ENCODE measurements around the gene MED13L. TPM values are rescaled to one million over a fixed set of nuclear protein-coding genes. Genes with fewer than 3 reads are reported as not detected.

Gene MED13L
- total and polyA plus RNA-seq, 2 of the 8 experiments (the other 6 are each of a cell fraction or from before 2014, with no cell fraction given): 15.9 to 51.7 TPM

GRCh38 chr12:116138781-116139180 lies 138.7 kb downstream of the MED13L start:
- Histone ChIP-seq H4K8ac (ENCODE audit: extremely low read depth, insufficient read depth, low read length) (no peak overlapping the region), H2BK5ac (ENCODE audit: low read depth, low read length) (no peak overlapping the region), H3K27ac (ENCODE audit: low read depth, low read length) (no peak overlapping the region), H2BK20ac (ENCODE audit: low read length) (no peak overlapping the region), H4K5ac (ENCODE audit: insufficient read length, low read depth, low read length) (no peak overlapping the region), H3K27me3 (replicated peaks in 1 of 4; ENCODE audit: control insufficient read depth in 3 of 4, extremely low read depth in 1 of 4, insufficient read depth in 3 of 4, low read length in 3 of 4) (no peaks in the 10 kb centered on the region), H2BK120ac (replicated peaks; ENCODE audit: low read depth, low read length) (no peak overlapping the region), H3K36me3 (ENCODE audit: control insufficient read depth in 2 of 4, insufficient read depth in 4 of 4, low read length in 3 of 4) (no peaks in the 10 kb centered on the region), H3K4me3 (ENCODE audit: extremely low read depth in 1 of 4, insufficient read depth in 2 of 4, low read depth in 3 of 4, low read length in 4 of 4) (no peak overlapping the region), H4K20me1 (replicated peaks in 1 of 2; ENCODE audit: control insufficient read depth in 1 of 2, insufficient read depth in 2 of 2, low read length in 2 of 2) (peaks cover 2% of the 10 kb centered on the region in 2 experiments), H3K79me2 (ENCODE audit: control insufficient read depth in 1 of 2, insufficient read depth in 2 of 2, low read length in 2 of 2) (peaks cover 0 to 88% of the 10 kb centered on the region in 2 experiments; a peak in 3 of 4 replicates), H3K4me1 (replicated peaks in 1 of 4; ENCODE audit: control insufficient read depth in 3 of 4, insufficient read depth in 4 of 4, low read length in 3 of 4) (peaks cover 0 to 10% (median 5%) of the 10 kb centered on the region in 4 experiments; a peak in 6 of 7 replicates), H3K4ac (replicated peaks; ENCODE audit: insufficient read length, low read depth, low read length) (no peak overlapping the region), H3K23me2 (ENCODE audit: low read depth, low read length) (no peaks in the 10 kb centered on the region), H3K18ac (ENCODE audit: extremely low read depth, low read length) (no peak overlapping the region), H4K91ac (replicated peaks; ENCODE audit: insufficient read length, low read length) (no peak overlapping the region), H3K4me2 (ENCODE audit: insufficient read depth in 1 of 2, low read depth in 2 of 2, low read length in 2 of 2) (0 out of 4 replicates have a peak overlapping the region, but pooled peaks of 1 of the 2 experiments have one; percentile 21), H3K14ac (ENCODE audit: insufficient read length) (no peak overlapping the region), H2AK5ac (ENCODE audit: low read depth, low read length) (no peak overlapping the region), H3K23ac (ENCODE audit: insufficient read length) (no peak overlapping the region), H2AFZ (ENCODE audit: low read length) (no peak overlapping the region), H3K9ac (replicated peaks in 1 of 4; ENCODE audit: extremely low read depth in 1 of 4, low read depth in 3 of 4, low read length in 3 of 4) (no peak overlapping the region), H2BK12ac (ENCODE audit: low read depth, low read length) (no peak overlapping the region), H3K79me1 (ENCODE audit: low read depth, low read length) (peaks cover 2% of the 10 kb centered on the region; the same call in 1 of the 2 replicates), H2BK15ac (ENCODE audit: low read length) (no peak overlapping the region), H3K9me3 (ENCODE audit: insufficient read depth in 2 of 2, low read depth in 1 of 2, low read length in 1 of 2) (no peaks in the 10 kb centered on the region), H3K56ac (replicated peaks; ENCODE audit: insufficient read length, low read depth, low read length) (no peak overlapping the region)
- FAIRE-seq (peak; percentile 55), DNase-seq (ENCODE audit: low read depth in 1 of 2, low spot score in 2 of 2) (no peak)
- TF ChIP-seq SIRT6 (IDR thresholded peaks at IDR 0.05; ENCODE audit: low read length): no peak
- TF ChIP-seq BCL11A (IDR thresholded peaks at IDR 0.05; ENCODE audit: low read depth in 2 of 2, low read length in 2 of 2): no peak
- TF ChIP-seq SP2 (IDR thresholded peaks at IDR 0.05; ENCODE audit: low read length): no peak
- TF ChIP-seq CBX5 (IDR thresholded peaks at IDR 0.05; ENCODE audit: low read depth, low read length): no peak
- ChIA-PET CTCF (ENCODE audit: partially characterized antibody) (interaction anchor here (1.4 kb wide), 1 partner anchor 141 kb away, joined by 4 read pairs; no protein-coding TSS in a partner anchor), POLR2A (ENCODE audit: partially characterized antibody) (no interaction called here)
